Measurements from ENCODE around the gene BGN.

DNA sequence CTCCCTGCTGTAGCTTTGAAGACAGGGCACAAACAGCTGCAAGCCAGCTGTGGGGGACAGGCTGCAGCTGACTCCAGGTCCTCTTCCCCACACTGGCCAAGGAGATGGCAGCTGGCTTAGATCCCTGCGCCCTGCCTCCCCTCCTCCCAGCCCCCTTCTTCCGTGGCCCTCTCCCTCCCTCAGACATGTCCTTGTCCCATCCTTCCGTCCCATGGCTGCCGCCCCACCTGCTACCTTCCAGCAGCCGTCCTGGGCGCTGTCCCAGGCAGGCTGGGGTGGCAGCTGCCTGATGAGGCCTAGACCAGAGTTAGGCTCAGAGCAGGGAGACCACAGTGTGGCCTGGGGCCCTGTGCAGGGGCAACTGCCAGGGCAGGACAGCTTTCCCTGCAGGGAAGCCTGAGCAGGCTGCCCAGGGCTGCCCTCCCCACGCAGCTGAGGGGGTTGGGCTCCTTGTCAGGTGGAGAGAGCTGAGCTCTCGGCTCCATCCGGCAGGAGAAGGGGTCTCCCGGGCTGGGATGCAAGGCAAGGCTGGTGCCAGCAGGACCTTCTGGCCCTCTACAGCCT, 3.3 kb upstream of the BGN start:
- TF ChIP-seq, protein P1, sequence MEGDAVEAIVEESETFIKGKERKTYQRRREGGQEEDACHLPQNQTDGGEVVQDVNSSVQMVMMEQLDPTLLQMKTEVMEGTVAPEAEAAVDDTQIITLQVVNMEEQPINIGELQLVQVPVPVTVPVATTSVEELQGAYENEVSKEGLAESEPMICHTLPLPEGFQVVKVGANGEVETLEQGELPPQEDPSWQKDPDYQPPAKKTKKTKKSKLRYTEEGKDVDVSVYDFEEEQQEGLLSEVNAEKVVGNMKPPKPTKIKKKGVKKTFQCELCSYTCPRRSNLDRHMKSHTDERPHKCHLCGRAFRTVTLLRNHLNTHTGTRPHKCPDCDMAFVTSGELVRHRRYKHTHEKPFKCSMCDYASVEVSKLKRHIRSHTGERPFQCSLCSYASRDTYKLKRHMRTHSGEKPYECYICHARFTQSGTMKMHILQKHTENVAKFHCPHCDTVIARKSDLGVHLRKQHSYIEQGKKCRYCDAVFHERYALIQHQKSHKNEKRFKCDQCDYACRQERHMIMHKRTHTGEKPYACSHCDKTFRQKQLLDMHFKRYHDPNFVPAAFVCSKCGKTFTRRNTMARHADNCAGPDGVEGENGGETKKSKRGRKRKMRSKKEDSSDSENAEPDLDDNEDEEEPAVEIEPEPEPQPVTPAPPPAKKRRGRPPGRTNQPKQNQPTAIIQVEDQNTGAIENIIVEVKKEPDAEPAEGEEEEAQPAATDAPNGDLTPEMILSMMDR (IDR thresholded peaks at IDR 0.05; ENCODE audit: low read depth, low read length), result no peak
- no peak for TF ChIP-seq EZH2phosphoT487 (IDR thresholded peaks at IDR 0.05; ENCODE audit: low read depth)
